Spleen (tissue), 7 donors: Measurements from ENCODE around the gene TRIM41.

Experiments
- CTCF ChIP-seq, 11 experiments: fragments of 200-600 bp in 7 of 11; fragments of 450-650 bp in 4 of 11; sonication (generic) in 4 of 11; IDR thresholded peaks in 8 of 11; conservative IDR thresholded peaks in 3 of 11; 1 replicate in 7 of 11; 2 replicates in 4 of 11; pipeline versions ENCODE4 v1.4.0 to v1.8.0; 2016 to 2021; ENCODE audit warnings: antibody characterized with exemption in 11 of 11, inconsistent platforms in 4 of 11, mild to moderate bottlenecking in 1 of 11
- POLR2A ChIP-seq, 3 donors: fragments of 450-650 bp; IDR thresholded peaks; one replicate each; pipeline ENCODE4 v1.5.1; 2017; ENCODE audit warnings: antibody characterized with exemption in 3 of 3, mild to moderate bottlenecking in 1 of 3
- POLR2AphosphoS5 ChIP-seq, 3 donors: sonication (generic); formaldehyde crosslinking; IDR thresholded peaks; one replicate each; pipeline ENCODE4 v1.5.1; 2017; ENCODE audit warnings: antibody characterized with exemption in 3 of 3
- donor health status: DM: no; HTN: no; CAD: no; lungs with moderate emphysema.
- donor health status: DM: no; HTN: no; CAD: no.
- donor health status: DM: no; HTN: no; CAD: no.

GRCh38 chr5:181182651-181183050 lies 40.4 kb upstream of the TRIM41 start:
- no peak for TF ChIP-seq POLR2A (IDR thresholded peaks at IDR 0.05)
- TF ChIP-seq POLR2AphosphoS5 (IDR thresholded peaks at IDR 0.05): no peak
- no peak for TF ChIP-seq CTCF (IDR thresholded peaks at IDR 0.05 in 8 of 11, conservative IDR thresholded peaks at IDR 0.05 in 3 of 11)
